HG03280 (cell line): ENCODE results near the gene TESPA1.
A peak's percentile ranks its signal among the peaks of the same experiment; 100 is the strongest.
"Not testable (repeated sequence)": the region's sequence is repeated elsewhere in the genome, so short reads cannot be mapped to it uniquely, and the experiment has no call there.

ENCODE experiments used
- ATAC-seq: cut with Tn5 transposase; IDR thresholded peaks from one replicate; pipeline ENCODE4 v1.9.1; 2021; ENCODE audit warnings: mild to moderate bottlenecking, moderate library complexity; ENCODE audit not compliant: unreplicated experiment

Gene TESPA1

GRCh38 chr12:54949073-54949711 is 35.4 kb downstream of the TESPA1 start:
- no peak for ATAC-seq

- ATAC-seq = no peak
These were observed 36.4 kb downstream of the TESPA1 start for GRCh38 chr12:54948171-54948570.

DNA sequence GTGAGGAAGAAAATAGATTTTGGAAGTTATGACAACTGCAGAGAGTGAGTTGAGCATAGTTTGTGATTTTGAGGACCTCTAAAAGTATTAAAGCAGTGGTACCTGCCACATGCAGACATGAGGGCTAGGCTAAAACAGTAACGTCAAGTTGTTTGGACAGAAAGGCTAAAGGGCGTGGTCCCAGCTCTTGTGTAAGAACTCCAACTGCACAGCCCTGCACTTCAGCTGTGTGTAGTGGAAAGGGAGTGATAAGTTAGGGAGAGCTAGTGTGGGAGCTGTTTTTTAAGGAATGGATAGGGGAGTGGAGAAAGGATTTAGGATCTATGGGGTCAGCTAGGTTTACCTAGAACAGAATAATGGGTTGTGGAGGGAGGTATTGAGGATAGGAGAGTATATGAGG is 39.5 kb downstream of the TESPA1 start:
- no peak for ATAC-seq

DNA sequence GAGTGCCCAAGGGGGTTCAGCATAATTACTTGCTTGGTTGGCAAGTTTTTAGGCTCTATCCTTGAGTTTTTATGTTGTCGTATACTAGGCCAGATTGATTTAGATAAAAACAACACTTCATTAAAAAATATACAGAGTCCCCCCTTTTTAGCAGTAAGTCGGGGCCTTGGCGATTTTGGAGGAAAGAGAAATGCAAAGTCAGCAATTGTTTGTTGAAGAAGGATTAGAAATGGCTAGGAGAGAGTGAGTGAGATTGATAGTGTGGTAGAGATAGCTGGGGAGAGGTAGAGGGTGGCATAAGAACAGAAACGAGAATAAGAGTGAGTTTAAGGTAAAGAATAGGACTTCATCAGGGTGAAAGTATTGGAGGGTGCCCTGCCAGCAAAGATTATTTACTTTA is 41.3 kb downstream of the TESPA1 start:
- not testable (repeated sequence) for ATAC-seq

GRCh38 chr12:54941659-54942058 is 42.9 kb downstream of the TESPA1 start:
- ATAC-seq = no peak

- ATAC-seq = no peak
These were observed 43.7 kb downstream of the TESPA1 start for GRCh38 chr12:54940727-54941315.

GRCh38 chr12:54937929-54938328 is 46.6 kb downstream of the TESPA1 start:
- no peak for ATAC-seq

DNA sequence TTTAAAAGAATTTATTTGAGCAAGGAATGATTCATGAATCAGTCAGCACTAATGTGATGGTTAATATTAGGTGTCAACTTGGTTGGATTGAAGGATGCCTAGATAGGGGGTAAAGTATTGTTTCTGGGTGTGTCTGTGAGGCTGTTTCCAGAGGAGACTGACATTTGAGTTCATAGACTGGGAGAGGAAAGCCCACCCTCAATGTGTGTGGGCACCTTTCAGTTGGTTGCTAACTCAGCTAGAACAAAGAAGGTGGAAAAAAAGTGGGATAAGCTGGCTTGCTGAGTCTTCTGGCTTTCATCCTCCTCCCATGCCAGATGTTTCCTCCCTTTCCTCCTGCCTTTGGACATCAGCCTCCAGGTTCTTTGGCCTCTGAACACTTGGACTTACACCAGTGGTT is 47.2 kb downstream of the TESPA1 start:
- ATAC-seq = no peak

GRCh38 chr12:54936736-54937135 is 47.8 kb downstream of the TESPA1 start:
- ATAC-seq = no peak

DNA sequence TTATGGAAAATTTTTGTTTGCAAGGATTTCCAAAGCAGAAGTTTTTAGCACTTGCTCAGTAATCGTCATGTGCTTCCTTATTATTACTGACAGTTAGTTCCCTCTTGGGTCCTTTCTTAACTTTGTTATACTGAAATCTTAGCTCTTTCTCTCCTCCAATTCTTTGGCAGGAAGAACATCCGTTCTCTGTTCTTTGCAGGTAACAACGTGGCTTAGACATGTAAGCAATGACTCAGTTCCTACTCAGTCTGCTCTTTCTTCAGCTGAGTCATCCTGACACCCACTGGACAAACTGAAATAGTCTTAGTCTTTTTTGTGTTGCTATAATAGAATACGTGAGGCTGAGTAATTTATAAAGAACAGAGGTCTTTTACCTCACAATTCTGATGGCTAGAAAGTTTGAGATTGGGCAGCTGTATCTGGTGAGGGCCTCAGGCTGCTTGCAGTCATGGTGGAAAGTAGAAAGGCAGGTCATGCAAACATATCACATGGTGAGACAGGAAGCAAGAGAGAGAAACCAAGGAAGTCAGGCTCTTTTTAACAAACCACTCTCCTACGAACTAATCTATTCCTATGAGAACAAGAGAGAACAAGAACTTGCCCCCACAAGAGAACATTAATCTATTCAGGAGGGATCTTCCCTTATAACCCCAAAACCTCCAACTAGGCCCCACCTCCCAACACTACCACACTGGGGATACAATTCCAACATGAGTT is 49.2 kb downstream of the TESPA1 start:
- ATAC-seq = peak; percentile 95

- ATAC-seq = no peak
These were observed 50.1 kb downstream of the TESPA1 start for GRCh38 chr12:54934419-54934818.

- no peak for ATAC-seq
These were observed 51.2 kb downstream of the TESPA1 start for GRCh38 chr12:54933376-54933775.

DNA sequence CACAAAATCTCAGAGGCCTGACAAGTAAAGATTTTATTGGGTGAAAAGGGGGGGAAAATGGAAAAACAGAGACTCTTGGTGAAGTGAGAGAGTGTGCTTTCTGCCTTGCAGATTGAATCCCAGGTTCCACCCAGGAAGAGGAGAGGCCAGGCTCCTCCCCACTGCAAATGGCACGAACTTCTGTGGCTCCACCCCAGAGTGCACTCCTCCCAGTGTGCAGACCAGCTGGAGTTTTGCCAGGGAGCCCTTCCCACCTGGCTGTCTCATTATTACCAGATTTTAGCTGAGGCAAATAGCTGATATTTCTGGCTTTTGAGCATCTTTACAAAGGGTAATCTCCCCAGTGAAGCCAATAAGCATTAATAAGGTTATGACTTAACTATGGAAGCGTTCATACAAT is 51.9 kb downstream of the TESPA1 start:
- no peak for ATAC-seq

GRCh38 chr12:54932038-54932437 is 52.5 kb downstream of the TESPA1 start:
- ATAC-seq = no peak

GRCh38 chr12:54929998-54930397 is 54.6 kb downstream of the TESPA1 start:
- no peak for ATAC-seq

GRCh38 chr12:54926246-54926645 is 58.3 kb downstream of the TESPA1 start:
- no peak for ATAC-seq

DNA sequence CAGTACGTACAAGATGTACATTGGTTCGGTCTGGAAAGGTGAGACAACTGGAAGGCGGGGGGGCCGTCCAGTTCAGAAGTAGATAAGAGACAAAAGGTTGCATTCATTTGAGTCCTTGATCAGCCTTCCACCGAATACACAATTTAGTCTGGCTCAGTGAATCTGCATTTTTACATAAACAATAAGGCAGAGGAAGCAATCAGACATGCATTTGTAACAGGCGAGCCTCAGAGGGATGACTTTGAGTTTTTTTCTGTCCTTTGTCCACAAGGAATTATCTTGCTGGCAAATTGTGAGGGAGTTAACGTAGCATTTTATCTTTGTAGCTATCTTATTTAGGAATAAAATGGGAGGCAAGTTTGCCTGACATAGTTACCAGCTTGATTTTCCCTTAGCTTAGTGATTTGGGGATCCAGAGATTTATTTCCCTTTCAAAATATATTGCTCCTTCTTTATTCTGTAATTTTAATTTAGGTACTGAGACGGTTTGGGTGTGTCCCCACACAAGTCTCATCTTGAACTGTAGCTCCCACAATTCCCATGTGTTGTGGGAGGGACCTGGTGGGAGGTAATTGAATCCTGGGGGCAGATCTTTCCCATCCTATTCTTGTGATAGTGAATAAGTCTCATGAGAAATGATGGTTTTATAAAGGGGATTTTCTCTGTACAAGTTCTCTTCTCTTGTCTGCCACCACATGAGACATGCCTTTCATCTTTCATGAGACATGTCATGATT is 59.4 kb downstream of the TESPA1 start:
- ATAC-seq = no peak

DNA sequence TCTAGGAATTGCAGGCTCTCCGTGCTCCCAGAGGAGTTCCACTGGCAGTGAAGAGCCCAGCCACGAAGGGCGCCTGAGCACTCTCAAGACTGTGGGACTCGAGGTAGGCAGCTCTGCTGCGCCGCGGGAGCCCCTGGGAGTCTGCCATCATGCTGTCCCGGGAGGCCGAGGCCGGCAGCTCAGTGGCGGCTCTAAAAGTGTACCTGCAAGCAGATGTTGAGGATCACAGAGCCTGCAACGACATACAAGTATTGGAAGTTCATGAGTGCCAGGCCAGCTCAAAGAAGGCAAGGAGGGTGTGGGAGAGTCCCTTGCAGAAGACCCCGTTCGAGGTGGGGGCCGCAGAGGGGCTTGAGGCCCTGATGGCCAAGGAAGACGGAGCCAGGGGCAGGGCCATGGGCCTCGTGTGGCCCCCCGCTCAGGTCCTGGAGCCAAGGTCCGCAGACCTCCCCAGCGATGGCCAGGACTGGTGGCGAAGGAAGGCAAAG is 67.5 kb downstream of the TESPA1 start:
- no peak for ATAC-seq
